Peyer's patch (tissue), 4 donors: ENCODE data around the gene CDH4.

Experiments
- CTCF ChIP-seq, 6 experiments: fragments of 450-650 bp in 4 of 6; fragments of 200-600 bp in 2 of 6; sonication (generic) in 1 of 6; IDR thresholded peaks; one replicate each; pipeline ENCODE4 v1.5.1; 2017 to 2019; ENCODE audit warnings: antibody characterized with exemption in 6 of 6, mild to moderate bottlenecking in 3 of 6, moderate library complexity in 1 of 6
- POLR2A ChIP-seq, 2 donors: fragments of 450-650 bp; IDR thresholded peaks; one replicate each; pipeline ENCODE4 v1.5.1; 2017; ENCODE audit warnings: antibody characterized with exemption in 2 of 2, mild to moderate bottlenecking in 2 of 2, moderate library complexity in 2 of 2

- TF ChIP-seq CTCF (IDR thresholded peaks at IDR 0.05) = no peak
- no peak for TF ChIP-seq POLR2A (IDR thresholded peaks at IDR 0.05)
Measured at GRCh38 chr20:61313396-61313795, 61.3 kb downstream of the CDH4 start.
